KBM-7 (cell line): ENCODE results near the gene SAP30L.

Experiments
- DNase-seq: peaks from one replicate; pipeline ENCODE4 v3.0.0-alpha.2; 2015
- in situ Hi-C: fragments of 300-500 bp; cut with MboI; formaldehyde crosslinking; loops from 2 replicates; pipeline ENCODE4 v1.14.3; 2020; ENCODE audit warnings: low sequenced_read_pairs, low pct_unique_long_range_greater_than_20kb, mixed read lengths

The SAP30L gene

GRCh38 chr5:154476354-154477205, 30.8 kb downstream of the SAP30L start:
- in situ Hi-C loops: no loop called here
- no peak for DNase-seq

- in situ Hi-C loops: no loop called here
- no peak for DNase-seq
Observed at GRCh38 chr5:154477382-154478223, 31.8 kb downstream of the SAP30L start.

GRCh38 chr5:154478224-154478565, 32.4 kb downstream of the SAP30L start, which contains the start of gene HAND1:
Gene HAND1, minus strand, starts transcription at chr5:154478227. Its CDS starts 219 bp downstream, at chr5:154478008.
- no peak for DNase-seq
- in situ Hi-C loops: no loop called here

- in situ Hi-C loops: no loop called here
- DNase-seq: no peak
Observed at GRCh38 chr5:154478752-154479159, 33.0 kb downstream of the SAP30L start.

GRCh38 chr5:154479160-154479943, 33.6 kb downstream of the SAP30L start:
- DNase-seq: no peak
- in situ Hi-C loops: no loop called here

GRCh38 chr5:154479944-154480750, 34.4 kb downstream of the SAP30L start:
- DNase-seq: no peak
- in situ Hi-C loops: no loop called here

GRCh38 chr5:154480847-154481246, 35.0 kb downstream of the SAP30L start:
- no peak for DNase-seq
- in situ Hi-C loops: no loop called here

- in situ Hi-C loops: no loop called here
- no peak for DNase-seq
Observed at GRCh38 chr5:154481584-154482381, 36.0 kb downstream of the SAP30L start.

- in situ Hi-C loops: no loop called here
- no peak for DNase-seq
Observed at GRCh38 chr5:154482528-154483449, 37.0 kb downstream of the SAP30L start.

GRCh38 chr5:154483654-154484392, 38.0 kb downstream of the SAP30L start:
- DNase-seq: no peak
- in situ Hi-C loops: no loop called here

- no peak for DNase-seq
- in situ Hi-C loops: no loop called here
Observed at GRCh38 chr5:154484393-154485095, 38.7 kb downstream of the SAP30L start.

- in situ Hi-C loops: no loop called here
- no peak for DNase-seq
Observed at GRCh38 chr5:154485096-154485491, 39.3 kb downstream of the SAP30L start.

- in situ Hi-C loops: no loop called here
- no peak for DNase-seq
Observed at GRCh38 chr5:154485850-154486426, 40.1 kb downstream of the SAP30L start.

GRCh38 chr5:154486427-154486866, 40.6 kb downstream of the SAP30L start:
- no peak for DNase-seq
- in situ Hi-C loops: no loop called here

GRCh38 chr5:154487541-154487940, 41.7 kb downstream of the SAP30L start:
- in situ Hi-C loops: no loop called here
- no peak for DNase-seq
